Uterus (tissue), 2 donors: ENCODE data around the gene SLC22A16.

Source experiments
- CTCF ChIP-seq, 4 experiments: fragments of 200-600 bp in 2 of 4; fragments of 450-650 bp in 2 of 4; sonication (generic) in 2 of 4; IDR thresholded peaks; one replicate each; pipeline ENCODE4 v1.5.1; 2016 to 2019; ENCODE audit warnings: antibody characterized with exemption in 4 of 4, mild to moderate bottlenecking in 2 of 4, moderate library complexity in 1 of 4
- POLR2A ChIP-seq, 2 donors: fragments of 450-650 bp; IDR thresholded peaks; one replicate each; pipeline ENCODE4 v1.6.1; 2016; ENCODE audit warnings: antibody characterized with exemption in 2 of 2, mild to moderate bottlenecking in 1 of 2, moderate library complexity in 1 of 2

- TF ChIP-seq CTCF (IDR thresholded peaks at IDR 0.05): no peak
- TF ChIP-seq POLR2A (IDR thresholded peaks at IDR 0.05): no peak
These were observed 54.0 kb downstream of the SLC22A16 start for GRCh38 chr6:110422444-110422822.
